ENCODE results near the gene WDR53.

- TF ChIP-seq EZH2 (IDR thresholded peaks at IDR 0.05), result no peak
- no peak for TF ChIP-seq POLR2AphosphoS5 (IDR thresholded peaks at IDR 0.05; ENCODE audit: borderline replicate concordance, low read depth, low read length)
Observed at GRCh38 chr3:196518966-196519717, 49.2 kb downstream of the WDR53 start.

Data from SK-N-MC (cell line).